H9 (cell line): Measurements from ENCODE around the gene MYO18B. TPM values are rescaled to one million over a fixed set of nuclear protein-coding genes. Genes with fewer than 3 reads are reported as not detected.

ENCODE experiments used
- DNase-seq: peaks from one replicate; pipeline ENCODE4 v3.0.0-alpha.2; 2017
- H2AFZ ChIP-seq: one replicate; pipeline ENCODE4 v1.6.1; 2013; ENCODE audit warnings: mild to moderate bottlenecking, low read length, control low read depth, moderate library complexity
- H2AK5ac ChIP-seq: 2 replicates; pipeline ENCODE4 v1.6.1; 2013; ENCODE audit warnings: low read length, control low read depth, mixed read lengths; ENCODE audit not compliant: insufficient read length
- H2BK120ac ChIP-seq: one replicate; pipeline ENCODE4 v1.6.1; 2013; ENCODE audit warnings: low read depth, mild to moderate bottlenecking, low read length, control low read depth, inconsistent platforms; ENCODE audit not compliant: poor library complexity, severe bottlenecking
- H2BK12ac ChIP-seq: 2 replicates; pipeline ENCODE4 v1.6.1; 2013; ENCODE audit warnings: low read length, control low read depth, mixed read lengths, low read depth; ENCODE audit not compliant: insufficient read length
- H2BK15ac ChIP-seq: 2 replicates; pipeline ENCODE4 v1.6.1; 2013; ENCODE audit warnings: low read depth, low read length, control low read depth
- H2BK20ac ChIP-seq: one replicate; pipeline ENCODE4 v1.6.1; 2013; ENCODE audit warnings: low read depth, mild to moderate bottlenecking, low read length, control low read depth, inconsistent platforms; ENCODE audit not compliant: poor library complexity, severe bottlenecking
- H2BK5ac ChIP-seq: 2 replicates; pipeline ENCODE4 v1.6.1; 2013; ENCODE audit warnings: low read length, control low read depth, mixed read lengths; ENCODE audit not compliant: insufficient read length
- H3K14ac ChIP-seq: 2 replicates; pipeline ENCODE4 v1.6.1; 2013; ENCODE audit warnings: low read length, control low read depth; ENCODE audit not compliant: insufficient read depth
- H3K18ac ChIP-seq: 2 replicates; pipeline ENCODE4 v1.6.1; 2013; ENCODE audit warnings: low read depth, mild to moderate bottlenecking, mixed read lengths, low read length, control low read depth; ENCODE audit not compliant: insufficient read length
- H3K23ac ChIP-seq: 2 replicates; pipeline ENCODE4 v1.6.1; 2013; ENCODE audit warnings: low read length, control low read depth, mixed read lengths, low read depth; ENCODE audit not compliant: insufficient read length
- H3K23me2 ChIP-seq: 2 replicates; pipeline ENCODE4 v1.6.1; 2013; ENCODE audit warnings: low read depth, mild to moderate bottlenecking, mixed read lengths, low read length, control low read depth; ENCODE audit not compliant: insufficient read length, poor library complexity, severe bottlenecking
- H3K27ac ChIP-seq: 2 replicates; pipeline ENCODE4 v1.5.1; 2013; ENCODE audit warnings: low read length, control low read depth, mixed read lengths, low read depth; ENCODE audit not compliant: insufficient read length
- H3K27me3 ChIP-seq: 2 replicates; pipeline ENCODE4 v1.6.1; 2013; ENCODE audit warnings: low read length, control low read depth, inconsistent platforms; ENCODE audit not compliant: insufficient read depth
- H3K4ac ChIP-seq: 2 replicates; pipeline ENCODE4 v1.6.1; 2013; ENCODE audit warnings: low read depth, mild to moderate bottlenecking, control low read depth, inconsistent platforms, low read length, moderate library complexity
- H3K4me1 ChIP-seq: 2 replicates; pipeline ENCODE4 v1.6.1; 2013; ENCODE audit warnings: low read length, control low read depth, inconsistent platforms; ENCODE audit not compliant: insufficient read depth
- H3K4me2 ChIP-seq: 2 replicates; pipeline ENCODE4 v1.6.1; 2013; ENCODE audit warnings: low read length, control low read depth, mixed read lengths; ENCODE audit not compliant: insufficient read length, insufficient read depth
- H3K56ac ChIP-seq: 2 replicates; pipeline ENCODE4 v1.6.1; 2013; ENCODE audit warnings: low read depth, mild to moderate bottlenecking, mixed read lengths, low read length, control low read depth; ENCODE audit not compliant: insufficient read length
- H3K79me1 ChIP-seq: 2 replicates; pipeline ENCODE4 v1.6.1; 2013; ENCODE audit warnings: low read depth, mild to moderate bottlenecking, moderate library complexity, low read length, control low read depth, inconsistent platforms; ENCODE audit not compliant: insufficient read depth, poor library complexity, severe bottlenecking
- H3K79me2 ChIP-seq: 2 replicates; pipeline ENCODE4 v1.6.1; 2013; ENCODE audit warnings: low read length, control low read depth, inconsistent platforms; ENCODE audit not compliant: insufficient read depth
- H3K9ac ChIP-seq: 2 replicates; pipeline ENCODE4 v1.6.1; 2013; ENCODE audit warnings: low read length, control low read depth, mixed read lengths; ENCODE audit not compliant: insufficient read length; ENCODE audit errors: extremely low read depth
- H3K9me3 ChIP-seq: one replicate; pipeline ENCODE4 v1.6.1; 2013; ENCODE audit warnings: low read depth, low read length, inconsistent platforms; ENCODE audit not compliant: control insufficient read depth
- H3T11ph ChIP-seq: one replicate; pipeline ENCODE4 v1.6.1; 2013; ENCODE audit warnings: mild to moderate bottlenecking, low read length, control low read depth, inconsistent platforms
- H4K20me1 ChIP-seq: one replicate; pipeline ENCODE4 v1.6.1; 2013; ENCODE audit not compliant: control insufficient read depth, insufficient read length, insufficient read depth
- H4K5ac ChIP-seq: 2 replicates; pipeline ENCODE4 v1.6.1; 2013; ENCODE audit warnings: low read depth, mild to moderate bottlenecking, mixed read lengths, low read length, control low read depth; ENCODE audit not compliant: insufficient read length
- H4K8ac ChIP-seq: replicated peaks from 2 replicates; pipeline ENCODE4 v1.6.1; 2013; ENCODE audit warnings: low read length, control low read depth, mixed read lengths, low read depth; ENCODE audit not compliant: insufficient read length
- H4K91ac ChIP-seq: 2 replicates; pipeline ENCODE4 v1.6.1; 2013; ENCODE audit warnings: low read depth, mild to moderate bottlenecking, moderate library complexity, mixed read lengths, low read length, control low read depth; ENCODE audit not compliant: insufficient read length
- H3K27ac Mint-ChIP-seq, 3 experiments: 2 replicates in 2 of 3; 3 replicates in 1 of 3; pipeline ENCODE4 v1.8.0; 2020 to 2021; ENCODE audit warnings: mixed read lengths in 3 of 3, mild to moderate bottlenecking in 1 of 3, moderate library complexity in 1 of 3
- H3K27me3 Mint-ChIP-seq: 2 replicates; pipeline ENCODE4 v1.8.0; 2021; ENCODE audit warnings: low read depth, mild to moderate bottlenecking, moderate library complexity, mixed read lengths
- H3K36me3 Mint-ChIP-seq, 3 experiments: 2 replicates in 2 of 3; 3 replicates in 1 of 3; pipeline ENCODE4 v1.8.0; 2020 to 2021; ENCODE audit warnings: low read depth in 3 of 3, mixed read lengths in 3 of 3; ENCODE audit not compliant: insufficient read depth in 1 of 3
- H3K4me1 Mint-ChIP-seq, 2 experiments: 2 replicates each; pipeline ENCODE4 v1.8.0; 2020; ENCODE audit warnings: mixed read lengths in 2 of 2
- H3K4me3 Mint-ChIP-seq, 2 experiments: 2 replicates in 1 of 2; 3 replicates in 1 of 2; pipeline ENCODE4 v1.8.0; 2020 to 2021; ENCODE audit warnings: mild to moderate bottlenecking in 2 of 2, mixed read lengths in 2 of 2, moderate library complexity in 1 of 2
- H3K9me3 Mint-ChIP-seq, 2 experiments: 2 replicates in 1 of 2; 3 replicates in 1 of 2; pipeline ENCODE4 v1.8.0; 2020; ENCODE audit warnings: mild to moderate bottlenecking in 2 of 2, mixed read lengths in 2 of 2, moderate library complexity in 1 of 2
- CTCF ChIP-seq: fragments of 200-600 bp; sonication (generic); conservative IDR thresholded peaks from 3 replicates; pipeline ENCODE4 v1.8.0; 2021; ENCODE audit warnings: antibody characterized with exemption, mild to moderate bottlenecking
- WGBS: extraction: QIAGEN DNeasy Blood & Tissue Kit; methylation state at CpG from one replicate; pipeline ENCODE4 v1.1.7; 2013; ENCODE audit warnings: missing lambda C conversion rate, low lambda C conversion rate, mixed read lengths; ENCODE audit not compliant: insufficient read length; ENCODE audit errors: extremely low coverage; 5-methylcytosine and 5-hydroxymethylcytosine counted together
- total RNA-seq: library from RNA; stranded (reverse); gene quantifications from 2 replicates; pipeline ENCODE4 v1.2.1, GENCODE V29; 2021

The MYO18B gene
- total RNA-seq, 1 experiment from 2014 or later: 0.46 TPM

- H3K18ac ChIP-seq: no peak overlapping the region
- Mint-ChIP-seq H3K36me3 (peaks cover 0 to 3% (median 0%) of the 10 kb centered on the region in 3 experiments; a peak in 1 of 7 replicates), H3K4me3 (no peak overlapping the region), H3K27ac (peak overlapping the region in 1 of 3 experiments; percentile 27; a peak in 1 of 7 replicates), H3K9me3 (no peaks in the 10 kb centered on the region), H3K27me3 (no peaks in the 10 kb centered on the region), H3K4me1 (peaks cover 8 to 10% of the 10 kb centered on the region in 2 experiments)
- no peak overlapping the region for H2BK5ac ChIP-seq
- H2BK120ac ChIP-seq: no peak overlapping the region
- no peak overlapping the region for H4K91ac ChIP-seq
- H3K4me2 ChIP-seq: no peak overlapping the region
- no peak overlapping the region for H3T11ph ChIP-seq
- no CpG with 5 or more reads among the region's 4 CpGs for WGBS
- H3K27ac ChIP-seq: no peak overlapping the region
- H2BK20ac ChIP-seq: no peak overlapping the region
- no peak overlapping the region for H2BK15ac ChIP-seq
- H3K27me3 ChIP-seq: no peaks in the 10 kb centered on the region
- no peak overlapping the region for H2BK12ac ChIP-seq
- no peak for TF ChIP-seq CTCF
- no peaks in the 10 kb centered on the region for H3K79me2 ChIP-seq
- no peaks in the 10 kb centered on the region for H3K23me2 ChIP-seq
- H3K4me1 ChIP-seq: no peaks in the 10 kb centered on the region; the same call in 1 of the 2 replicates
- no peaks in the 10 kb centered on the region for H3K9me3 ChIP-seq
- no peak overlapping the region for H3K9ac ChIP-seq
- H4K5ac ChIP-seq: no peak overlapping the region
- no peak overlapping the region for H3K14ac ChIP-seq
- no peaks in the 10 kb centered on the region for H3K79me1 ChIP-seq
- H4K20me1 ChIP-seq: no peaks in the 10 kb centered on the region
- DNase-seq: no peak
- H4K8ac ChIP-seq: no peak overlapping the region
- H2AFZ ChIP-seq: no peak overlapping the region
- no peak overlapping the region for H3K4ac ChIP-seq
- H3K23ac ChIP-seq: no peak overlapping the region
- no peak overlapping the region for H3K56ac ChIP-seq
- no peak overlapping the region for H2AK5ac ChIP-seq
Observed at GRCh38 chr22:25726241-25726640, 15.7 kb upstream of the MYO18B start.
